Spleen (tissue), 7 donors: ENCODE data around the gene PAXX.

ENCODE experiments used
- POLR2A ChIP-seq, 3 donors: fragments of 450-650 bp; IDR thresholded peaks; one replicate each; pipeline ENCODE4 v1.5.1; 2017; ENCODE audit warnings: antibody characterized with exemption in 3 of 3, mild to moderate bottlenecking in 1 of 3
- POLR2AphosphoS5 ChIP-seq, 3 donors: sonication (generic); formaldehyde crosslinking; IDR thresholded peaks; one replicate each; pipeline ENCODE4 v1.5.1; 2017; ENCODE audit warnings: antibody characterized with exemption in 3 of 3
- TF ChIP-seq, protein P1 (sequence below), 11 experiments: fragments of 200-600 bp in 7 of 11; fragments of 450-650 bp in 4 of 11; sonication (generic) in 4 of 11; IDR thresholded peaks in 8 of 11; conservative IDR thresholded peaks in 3 of 11; 1 replicate in 7 of 11; 2 replicates in 4 of 11; pipeline versions ENCODE4 v1.4.0 to v1.8.0; 2016 to 2021; ENCODE audit warnings: antibody characterized with exemption in 11 of 11, inconsistent platforms in 4 of 11, mild to moderate bottlenecking in 1 of 11
- donor health status: DM: no; HTN: no; CAD: no; lungs with moderate emphysema.
- donor health status: DM: no; HTN: no; CAD: no.
- donor health status: DM: no; HTN: no; CAD: no.

DNA sequence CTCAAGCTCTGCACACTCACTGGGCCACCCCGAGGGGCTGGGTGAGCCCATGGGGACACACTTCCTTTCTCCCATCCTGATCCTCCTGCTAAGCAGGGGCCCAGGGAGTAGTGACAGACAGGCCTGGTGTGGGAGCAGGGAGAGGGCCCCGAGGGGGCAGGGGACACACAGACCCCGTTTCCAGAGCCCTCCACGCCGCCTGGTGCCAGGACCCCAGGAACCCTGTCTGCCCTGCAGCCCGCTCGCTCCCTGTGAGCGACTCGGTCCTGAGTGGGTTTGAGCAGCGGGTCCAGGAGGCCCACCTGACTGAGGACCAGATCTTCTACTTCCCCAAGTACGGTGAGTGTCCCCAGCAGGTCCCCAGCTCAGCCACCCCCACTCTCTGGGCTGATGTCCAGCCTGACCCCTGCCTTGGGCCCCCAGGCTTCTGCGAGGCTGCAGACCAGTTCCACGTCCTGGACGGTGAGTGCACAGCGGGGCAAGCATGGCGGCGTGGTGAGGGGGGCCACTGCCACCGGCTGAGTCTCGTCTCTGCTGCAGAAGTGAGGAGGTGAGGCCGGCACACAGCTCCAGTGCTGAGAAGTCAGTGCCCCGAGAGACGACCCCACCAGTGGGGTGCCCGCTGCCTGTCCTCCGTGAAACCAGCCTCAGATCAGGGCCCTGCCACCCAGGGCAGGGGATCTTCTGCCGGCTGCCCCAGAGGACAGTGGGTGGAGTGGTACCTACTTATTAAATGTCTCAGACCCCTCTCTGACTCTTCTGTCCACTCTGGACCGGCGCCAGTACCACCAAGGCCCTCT is 45.8 kb upstream of the PAXX start:
- TF ChIP-seq, protein P1, sequence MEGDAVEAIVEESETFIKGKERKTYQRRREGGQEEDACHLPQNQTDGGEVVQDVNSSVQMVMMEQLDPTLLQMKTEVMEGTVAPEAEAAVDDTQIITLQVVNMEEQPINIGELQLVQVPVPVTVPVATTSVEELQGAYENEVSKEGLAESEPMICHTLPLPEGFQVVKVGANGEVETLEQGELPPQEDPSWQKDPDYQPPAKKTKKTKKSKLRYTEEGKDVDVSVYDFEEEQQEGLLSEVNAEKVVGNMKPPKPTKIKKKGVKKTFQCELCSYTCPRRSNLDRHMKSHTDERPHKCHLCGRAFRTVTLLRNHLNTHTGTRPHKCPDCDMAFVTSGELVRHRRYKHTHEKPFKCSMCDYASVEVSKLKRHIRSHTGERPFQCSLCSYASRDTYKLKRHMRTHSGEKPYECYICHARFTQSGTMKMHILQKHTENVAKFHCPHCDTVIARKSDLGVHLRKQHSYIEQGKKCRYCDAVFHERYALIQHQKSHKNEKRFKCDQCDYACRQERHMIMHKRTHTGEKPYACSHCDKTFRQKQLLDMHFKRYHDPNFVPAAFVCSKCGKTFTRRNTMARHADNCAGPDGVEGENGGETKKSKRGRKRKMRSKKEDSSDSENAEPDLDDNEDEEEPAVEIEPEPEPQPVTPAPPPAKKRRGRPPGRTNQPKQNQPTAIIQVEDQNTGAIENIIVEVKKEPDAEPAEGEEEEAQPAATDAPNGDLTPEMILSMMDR (IDR thresholded peaks at IDR 0.05 in 8 of 11, conservative IDR thresholded peaks at IDR 0.05 in 3 of 11): no peak
- TF ChIP-seq POLR2A (IDR thresholded peaks at IDR 0.05) (no peak), POLR2AphosphoS5 (IDR thresholded peaks at IDR 0.05) (no peak)
